IPS-11a (cell line): ENCODE results near the gene ALDH7A1.
"Not testable (repeated sequence)": the region's sequence is repeated elsewhere in the genome, so short reads cannot be mapped to it uniquely, and the experiment has no call there.

Experiments
- H3K4me3 ChIP-seq: one replicate; pipeline ENCODE4 v1.5.1; 2013; ENCODE audit warnings: low read depth, low read length, control low read depth

The ALDH7A1 gene

DNA sequence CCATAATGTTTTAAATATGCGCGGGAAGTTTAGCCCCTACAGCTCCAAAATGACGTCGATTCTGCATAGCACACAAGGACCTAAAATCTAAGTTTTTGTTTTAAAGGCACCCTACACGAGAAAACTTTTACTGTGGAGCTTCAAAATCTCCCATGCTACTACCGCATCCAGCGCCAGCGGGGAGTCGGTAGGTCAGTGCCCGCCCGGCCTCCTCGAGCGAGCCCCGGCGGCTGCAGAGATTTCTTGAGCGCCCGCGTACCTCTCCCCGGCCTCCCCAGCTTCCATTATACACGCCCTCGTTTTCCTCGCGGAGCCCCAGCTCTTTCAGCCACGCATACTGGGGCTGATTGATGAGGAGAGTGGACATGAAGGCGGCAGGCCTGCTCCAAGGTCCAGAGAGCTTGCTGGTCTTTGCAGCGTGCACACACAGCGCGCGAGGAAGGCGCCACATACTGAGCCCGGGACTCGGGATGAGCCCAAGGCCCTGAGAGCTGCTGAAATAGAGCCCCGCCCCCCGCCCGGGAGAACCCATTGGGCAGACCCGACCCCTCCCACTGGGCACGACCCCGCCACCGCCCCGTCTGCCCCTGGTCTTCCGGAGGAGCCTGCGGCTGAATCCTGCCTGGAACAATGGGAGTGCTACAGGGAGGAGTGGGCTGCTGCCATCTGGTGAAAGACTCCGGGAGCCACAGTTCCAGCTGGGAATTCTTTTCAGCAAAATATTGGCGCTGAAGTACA, at the start of gene ALDH7A1:
Gene ALDH7A1, minus strand, starts transcription at position 472 of the 738 bp plus-strand sequence. Its CDS starts 21 bp downstream, at position 451.
- H3K4me3 ChIP-seq: peak within 1 kb of the TSS; percentile 81

DNA sequence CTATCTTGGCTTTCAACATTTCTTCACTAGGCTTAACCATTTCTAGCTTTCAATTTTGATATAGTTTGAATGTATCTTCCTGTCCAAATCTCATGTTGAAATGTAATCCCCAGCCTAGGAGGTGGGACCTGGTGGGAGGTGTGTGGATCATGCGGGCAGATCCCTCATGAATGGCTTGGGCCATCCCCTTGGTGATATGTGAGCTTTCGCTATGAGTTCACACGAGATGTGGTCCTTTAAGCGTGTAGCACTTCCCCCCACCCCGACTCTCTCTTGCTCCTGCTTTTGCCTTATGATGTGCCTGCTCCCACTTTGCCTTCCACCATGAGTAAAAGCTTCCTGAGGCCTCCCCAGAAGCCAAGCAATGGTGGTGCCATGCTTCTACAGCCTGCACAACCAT, 46.4 kb upstream of the ALDH7A1 start:
- H3K4me3 ChIP-seq: no peak overlapping the region

DNA sequence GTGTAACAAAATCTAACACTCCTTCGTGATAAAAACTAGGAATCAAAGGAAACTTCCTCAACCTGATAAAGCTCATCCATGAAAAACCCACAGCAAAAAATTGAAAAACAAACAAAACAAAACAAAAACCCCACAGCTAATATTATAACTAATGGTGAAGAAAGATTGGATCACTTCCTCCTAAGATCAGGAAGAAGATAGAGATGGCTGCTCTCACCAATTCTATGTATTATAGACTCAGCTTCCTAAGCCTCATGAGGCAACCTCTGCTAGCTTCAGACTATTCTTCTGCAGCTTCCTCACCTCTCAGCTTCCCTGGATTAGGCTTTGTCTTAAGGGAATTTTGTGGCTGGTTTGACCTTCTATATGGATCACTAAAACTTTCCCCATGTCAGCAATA, 45.8 kb upstream of the ALDH7A1 start:
- H3K4me3 ChIP-seq: no peak overlapping the region

DNA sequence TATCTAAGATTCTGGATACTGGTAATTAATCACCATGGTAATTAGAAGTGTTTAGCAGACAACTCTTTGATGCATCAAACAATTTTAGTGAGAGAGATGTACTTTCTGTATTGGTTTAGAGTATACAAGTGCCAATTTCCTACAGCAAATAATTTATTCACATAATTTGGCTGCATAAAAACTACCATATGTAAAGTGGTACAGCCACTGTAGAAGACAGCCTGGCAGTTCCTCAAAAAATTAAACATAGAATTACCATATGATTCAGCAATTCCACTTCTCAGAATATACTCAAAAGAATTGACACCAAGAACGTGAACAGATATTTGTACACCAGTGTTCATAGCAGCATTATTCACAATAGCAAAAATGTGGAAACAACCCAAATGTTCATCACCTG, 41.9 kb upstream of the ALDH7A1 start:
- no peak overlapping the region for H3K4me3 ChIP-seq

DNA sequence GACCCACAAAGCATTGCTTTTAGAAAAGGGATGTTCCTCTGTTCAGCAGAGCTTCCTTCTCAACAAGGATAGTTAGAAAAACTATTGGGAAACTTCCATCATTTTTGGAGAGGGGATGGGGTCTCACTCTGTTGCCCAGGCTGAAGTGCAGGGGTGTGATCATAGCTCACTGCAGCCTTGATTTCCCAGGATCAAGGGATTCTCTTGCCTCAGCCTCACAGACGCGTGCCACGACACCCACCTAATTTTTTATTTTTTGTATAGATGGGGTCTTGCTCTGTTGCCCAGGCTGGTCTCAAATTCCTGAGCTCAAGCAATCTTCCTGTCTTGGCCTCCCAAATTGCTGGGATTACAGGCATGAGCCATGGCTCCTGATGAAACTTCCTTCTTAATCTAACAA, 40.6 kb upstream of the ALDH7A1 start:
- no peak overlapping the region for H3K4me3 ChIP-seq

DNA sequence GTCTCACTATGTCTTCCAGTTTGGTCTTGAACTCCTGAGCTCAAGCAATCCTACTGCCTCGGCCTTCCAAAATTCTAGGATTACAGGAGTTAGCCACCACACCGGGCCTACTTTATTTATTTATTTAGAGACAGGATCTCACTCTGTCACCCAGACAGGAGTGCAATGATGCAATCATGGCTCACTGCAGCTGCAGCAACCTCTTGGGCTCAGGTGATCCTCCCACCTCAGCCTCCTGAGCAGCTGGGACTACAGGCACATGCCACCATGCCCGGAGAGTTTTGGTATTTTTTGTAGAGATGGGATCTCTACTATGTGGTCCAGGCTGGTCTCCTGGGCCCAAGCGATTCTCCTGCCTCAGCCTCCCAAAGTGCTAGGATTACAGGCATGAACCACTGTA, 38.5 kb upstream of the ALDH7A1 start:
- no peak overlapping the region for H3K4me3 ChIP-seq

DNA sequence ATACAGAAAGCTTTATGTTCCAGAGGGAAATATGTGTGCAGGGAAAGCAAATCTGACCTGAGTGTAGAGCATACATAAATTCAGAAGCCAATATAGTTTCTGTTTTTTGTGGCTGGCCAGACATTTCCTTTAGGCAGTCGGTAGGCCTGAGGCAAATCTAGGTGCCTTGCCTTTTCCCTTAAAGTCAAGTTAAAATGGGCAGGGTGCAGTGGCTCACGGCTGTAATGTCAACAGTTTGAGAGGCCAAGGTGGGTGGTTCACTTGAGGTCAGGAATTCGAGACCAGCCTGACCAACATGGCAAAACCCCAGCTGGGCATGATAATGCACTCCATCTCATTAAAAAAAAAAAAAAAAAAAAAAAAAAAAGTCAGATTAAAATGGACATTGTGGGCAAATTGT, 36.9 kb upstream of the ALDH7A1 start:
- no peak overlapping the region for H3K4me3 ChIP-seq

DNA sequence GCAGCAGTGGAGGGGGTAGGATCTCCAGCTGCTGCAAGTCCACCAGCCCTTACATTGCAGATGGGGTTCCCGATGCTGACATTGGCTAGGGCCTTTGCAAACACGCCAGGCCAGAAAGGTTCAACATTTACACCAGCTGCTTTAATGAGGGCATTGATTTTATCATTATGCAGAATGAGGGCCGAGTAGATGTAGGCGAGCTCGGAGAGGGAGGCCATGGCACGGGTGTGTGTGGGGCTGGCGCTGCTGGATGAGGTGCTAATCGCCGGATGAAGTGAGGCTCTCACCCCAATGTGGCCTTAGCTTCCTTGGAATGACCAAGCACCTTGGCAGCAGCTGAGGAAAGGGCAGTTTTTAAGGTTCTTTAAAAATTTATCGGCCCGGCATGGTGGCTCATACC, 33.1 kb upstream of the ALDH7A1 start:
- no peak overlapping the region for H3K4me3 ChIP-seq

DNA sequence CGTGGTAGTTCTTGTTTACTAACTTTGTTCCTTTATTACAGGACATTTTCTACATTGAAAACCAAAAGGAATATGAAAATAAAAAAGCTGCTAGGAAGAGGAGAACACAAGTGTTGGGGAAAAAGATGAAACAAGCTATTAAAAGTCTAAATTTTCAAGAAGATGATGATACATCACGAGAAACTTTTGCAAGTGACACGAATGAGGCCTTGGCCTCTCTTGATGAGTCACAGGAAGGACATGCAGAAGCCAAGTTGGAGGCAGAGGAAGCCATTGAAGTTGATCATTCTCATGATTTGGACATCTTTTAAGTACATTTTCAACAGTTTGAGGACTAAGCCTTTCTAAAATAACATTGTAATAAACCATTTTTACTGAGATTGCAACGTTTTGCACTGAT, 29.5 kb upstream of the ALDH7A1 start:
- H3K4me3 ChIP-seq: no peak overlapping the region

DNA sequence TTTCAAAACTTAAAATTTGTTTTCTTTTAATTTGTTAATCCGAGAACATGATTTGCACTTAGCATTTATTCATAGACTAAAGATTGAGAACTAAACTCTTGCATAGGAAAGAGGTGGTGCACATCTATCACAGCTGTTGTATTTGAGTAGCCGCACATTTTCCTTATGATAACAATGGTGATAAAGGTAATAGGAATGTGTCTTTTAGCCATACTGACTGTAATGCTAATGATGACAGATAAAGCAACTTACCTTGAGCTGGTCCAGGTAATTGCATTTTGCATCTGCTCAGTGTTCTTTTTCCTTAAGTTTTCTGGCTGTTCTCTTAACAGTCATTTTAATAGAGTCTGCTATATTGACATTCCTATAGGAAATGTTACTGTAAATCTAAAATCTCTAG, 24.8 kb upstream of the ALDH7A1 start:
- H3K4me3 ChIP-seq: no peak overlapping the region

DNA sequence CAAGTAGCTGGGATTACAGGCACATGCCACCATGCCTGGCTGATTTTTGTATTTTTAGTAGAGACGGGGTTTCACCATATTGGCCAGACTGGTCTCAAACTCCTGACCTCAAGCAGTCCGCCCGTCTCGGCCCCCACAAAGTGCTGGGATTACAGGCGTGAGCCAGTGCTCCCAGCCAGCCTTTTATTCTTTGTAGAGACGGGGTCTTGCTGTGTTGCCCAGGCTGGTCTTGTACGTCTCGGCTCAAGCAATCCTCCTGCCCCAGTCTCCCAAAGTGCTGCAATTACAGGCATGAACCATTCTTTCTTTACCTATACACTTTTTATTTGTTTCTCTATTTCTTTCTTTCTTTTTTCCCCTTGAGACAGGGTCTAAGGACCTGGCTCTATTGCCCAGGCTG, 22.6 kb upstream of the ALDH7A1 start:
- H3K4me3 ChIP-seq: not testable (repeated sequence)

DNA sequence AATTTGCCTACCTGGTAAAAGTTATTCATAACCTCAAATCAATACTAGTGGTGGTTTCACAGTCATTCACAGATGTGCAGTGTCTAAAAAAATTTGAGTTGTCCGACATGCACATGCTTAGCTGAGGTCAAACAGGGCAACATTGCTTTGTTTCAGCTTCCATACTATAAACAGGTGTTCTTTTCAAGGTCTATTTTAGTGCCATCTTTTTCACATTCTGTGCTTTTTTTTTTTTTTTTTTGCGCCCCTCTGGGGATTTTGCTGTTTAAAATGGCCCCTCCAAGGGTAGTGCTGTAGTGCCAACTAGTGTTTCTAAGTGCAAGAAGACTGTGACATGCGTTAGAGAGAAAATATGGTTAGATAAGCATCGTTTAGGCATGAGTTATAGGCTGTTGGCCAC, 20.3 kb upstream of the ALDH7A1 start:
- H3K4me3 ChIP-seq: no peak overlapping the region

DNA sequence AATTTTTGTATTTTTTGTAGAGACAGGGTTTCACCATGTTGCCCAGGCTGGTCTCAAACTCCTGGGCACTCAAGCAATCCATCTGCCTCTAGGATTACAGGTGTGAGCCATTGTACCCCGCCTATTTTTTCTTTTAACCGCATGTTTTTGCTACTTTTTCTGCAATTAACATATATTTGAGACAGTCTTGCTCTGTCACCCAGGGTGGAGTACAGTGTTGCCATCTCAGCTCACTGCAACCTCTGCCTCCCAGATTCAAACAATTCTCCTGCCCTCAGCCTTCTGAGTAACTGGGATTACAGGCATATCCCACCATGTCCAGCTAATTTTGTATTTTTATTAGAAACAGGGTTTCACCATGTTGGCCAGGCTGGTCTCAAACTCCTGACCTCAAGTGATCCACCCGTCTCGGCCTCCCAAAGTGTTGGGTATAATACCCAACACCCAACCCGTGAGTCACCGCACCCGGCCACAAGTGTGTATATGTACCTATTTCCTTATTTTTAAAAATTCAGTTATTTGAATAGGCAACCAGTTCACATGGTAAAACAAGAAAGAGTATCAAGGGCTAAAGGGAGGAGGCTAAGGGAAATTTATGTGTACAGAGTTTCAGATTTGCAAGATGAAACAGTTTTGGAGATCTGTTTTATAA, 19.0 kb upstream of the ALDH7A1 start:
- H3K4me3 ChIP-seq: no peak overlapping the region

DNA sequence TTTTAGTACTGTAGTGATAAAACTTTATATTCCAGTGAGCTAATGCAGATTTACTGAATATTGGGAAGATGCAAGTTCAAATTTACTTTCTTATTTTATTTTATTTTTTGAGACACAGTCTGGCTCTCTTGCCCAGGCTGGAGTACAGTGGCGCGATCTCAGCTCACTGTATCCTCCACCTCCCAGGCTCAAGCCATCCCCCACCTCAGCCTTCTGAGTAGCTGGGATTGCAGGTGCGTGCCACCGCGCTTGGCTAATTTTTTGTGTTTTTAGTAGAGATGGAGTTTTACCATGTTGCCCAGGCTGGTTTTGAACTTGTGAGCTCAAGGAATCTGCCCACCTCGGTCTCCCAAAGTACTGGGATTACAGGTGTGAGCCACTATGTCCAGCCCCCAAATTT, 15.6 kb upstream of the ALDH7A1 start:
- no peak overlapping the region for H3K4me3 ChIP-seq

DNA sequence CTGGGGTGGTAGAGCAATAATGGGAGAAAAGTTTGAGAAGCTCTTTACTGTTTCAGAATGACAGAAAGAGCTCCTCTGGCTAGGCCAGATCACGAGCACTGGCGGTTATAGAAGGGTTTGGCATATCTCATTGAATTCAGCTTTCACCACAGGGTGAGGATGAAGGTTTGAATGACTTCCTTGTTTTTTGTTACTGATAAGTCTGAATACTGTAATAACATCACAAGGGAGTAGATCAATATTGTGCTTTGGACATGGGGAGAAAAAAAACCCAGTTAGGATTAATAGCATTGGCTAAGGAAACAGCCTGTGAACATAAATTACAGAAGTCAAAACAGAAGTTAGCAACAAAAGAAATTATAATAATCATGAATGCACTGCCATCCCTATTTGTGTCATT, 15.1 kb upstream of the ALDH7A1 start:
- H3K4me3 ChIP-seq: no peak overlapping the region

DNA sequence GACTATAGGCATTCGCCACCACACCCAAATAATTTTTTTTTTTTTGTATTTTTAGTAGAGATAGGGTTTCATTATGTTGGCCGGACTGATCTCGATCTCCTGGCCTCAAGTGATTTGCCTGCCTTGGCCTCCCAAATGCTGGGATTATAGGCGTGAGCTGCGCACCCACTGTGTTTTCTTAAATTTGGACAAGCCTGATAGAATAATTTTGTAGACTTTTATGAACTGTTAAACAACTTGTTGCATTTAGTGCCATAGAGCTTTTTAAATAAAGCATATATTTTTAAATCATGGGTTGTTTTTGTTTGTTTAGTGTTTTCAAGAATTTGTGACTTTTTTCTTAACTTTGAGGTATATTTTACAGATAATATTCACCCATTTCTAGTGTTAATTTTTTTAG, 10.5 kb upstream of the ALDH7A1 start:
- H3K4me3 ChIP-seq: no peak overlapping the region

DNA sequence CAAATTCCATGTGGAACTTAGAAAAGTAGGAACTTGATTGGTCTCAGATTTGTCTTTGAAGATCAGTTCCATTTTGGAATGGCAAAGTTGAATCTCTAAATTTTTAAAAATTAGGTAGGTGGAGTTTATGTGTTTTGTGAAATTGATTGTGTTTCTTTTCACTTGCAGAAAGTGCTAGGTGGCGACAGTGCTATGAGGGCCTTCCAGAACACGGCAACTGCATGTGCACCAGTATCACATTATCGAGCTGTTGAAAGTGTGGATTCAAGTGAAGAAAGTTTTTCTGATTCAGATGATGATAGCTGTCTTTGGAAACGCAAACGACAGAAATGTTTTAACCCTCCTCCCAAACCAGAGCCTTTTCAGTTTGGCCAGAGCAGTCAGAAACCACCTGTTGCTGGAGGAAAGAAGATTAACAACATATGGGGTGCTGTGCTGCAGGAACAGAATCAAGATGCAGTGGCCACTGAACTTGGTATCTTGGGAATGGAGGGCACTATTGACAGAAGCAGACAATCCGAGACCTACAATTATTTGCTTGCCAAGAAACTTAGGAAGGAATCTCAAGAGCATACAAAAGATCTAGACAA, 8.5 kb upstream of the ALDH7A1 start:
- H3K4me3 ChIP-seq: no peak overlapping the region

DNA sequence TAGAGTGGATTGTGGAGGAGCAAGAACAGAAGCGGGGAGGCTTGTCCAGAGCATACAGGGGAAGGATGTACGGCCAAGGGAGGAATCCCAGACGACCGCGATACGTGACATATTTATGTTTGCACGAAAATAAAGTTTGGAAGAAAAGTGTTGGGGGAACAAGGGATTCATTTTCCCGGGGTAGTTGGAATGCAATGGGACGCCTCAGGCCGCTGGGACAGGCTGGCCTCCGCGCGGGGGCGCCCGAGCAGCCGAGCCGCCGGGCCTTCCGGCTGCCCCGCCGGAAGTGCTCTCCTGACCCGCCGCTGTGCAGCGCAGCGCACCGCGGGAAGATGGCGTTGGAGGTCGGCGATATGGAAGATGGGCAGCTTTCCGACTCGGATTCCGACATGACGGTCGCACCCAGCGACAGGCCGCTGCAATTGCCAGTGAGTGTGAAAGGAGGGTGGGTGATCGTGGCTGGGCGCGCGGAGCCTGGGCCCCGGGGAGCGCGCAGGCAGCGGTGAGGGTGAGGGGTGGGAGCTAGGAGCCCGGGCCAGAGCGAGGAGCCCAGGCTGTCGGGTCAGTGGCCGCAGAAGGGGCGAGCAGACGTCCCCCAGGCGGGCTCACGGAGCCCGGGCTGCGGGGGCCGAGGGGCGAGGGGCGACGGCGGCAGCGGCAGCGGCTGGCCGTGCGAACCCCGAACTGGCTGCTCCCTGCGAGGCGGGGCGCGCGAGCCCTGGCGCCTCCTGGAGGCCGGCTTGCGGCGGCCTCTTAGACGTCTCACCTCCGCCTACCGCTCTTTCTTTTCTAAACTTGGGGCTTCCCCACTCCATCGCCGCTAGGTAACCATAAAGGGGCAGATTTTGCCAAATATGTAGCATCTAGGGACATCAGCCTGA, 5.9 kb upstream of the ALDH7A1 start, which contains the start of gene PHAX:
Gene PHAX, plus strand, starts transcription at position 317 of the 881 bp plus-strand sequence. Its CDS starts 16 bp downstream, at position 333.
- H3K4me3 ChIP-seq: peak within 1 kb of the TSS; percentile 86

DNA sequence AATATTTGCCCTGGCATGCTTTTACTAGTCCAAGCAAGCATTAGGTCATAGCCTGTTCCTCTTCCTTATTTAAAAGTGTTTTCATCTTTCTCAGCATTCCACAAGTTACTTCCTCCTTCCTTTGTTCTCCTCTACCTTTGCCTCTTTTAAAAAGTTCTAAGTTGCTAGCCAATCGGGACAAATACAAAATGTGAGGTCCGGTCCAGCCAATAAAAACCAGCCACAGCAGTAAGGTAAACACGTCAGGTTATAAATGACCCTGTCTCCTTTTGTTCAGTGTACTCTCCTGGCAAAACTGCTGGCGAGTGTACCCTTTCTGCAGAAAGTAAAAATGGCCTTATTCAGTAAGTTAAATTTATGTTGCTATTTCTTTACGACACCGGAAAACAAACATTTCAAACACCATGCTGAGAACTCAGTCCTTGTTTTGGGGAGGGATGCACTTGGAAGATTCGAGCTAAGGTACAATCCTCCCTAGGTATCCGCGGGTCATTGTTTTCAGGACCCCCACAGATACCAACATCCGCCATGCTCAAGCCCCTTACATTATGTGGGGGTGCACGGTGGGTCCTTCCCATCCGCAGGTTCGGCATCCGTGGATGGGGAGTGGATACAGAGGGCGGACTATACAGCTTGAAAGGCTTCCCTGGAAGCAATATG, 5.1 kb upstream of the ALDH7A1 start:
- H3K4me3 ChIP-seq: peak overlapping the region; percentile 86

DNA sequence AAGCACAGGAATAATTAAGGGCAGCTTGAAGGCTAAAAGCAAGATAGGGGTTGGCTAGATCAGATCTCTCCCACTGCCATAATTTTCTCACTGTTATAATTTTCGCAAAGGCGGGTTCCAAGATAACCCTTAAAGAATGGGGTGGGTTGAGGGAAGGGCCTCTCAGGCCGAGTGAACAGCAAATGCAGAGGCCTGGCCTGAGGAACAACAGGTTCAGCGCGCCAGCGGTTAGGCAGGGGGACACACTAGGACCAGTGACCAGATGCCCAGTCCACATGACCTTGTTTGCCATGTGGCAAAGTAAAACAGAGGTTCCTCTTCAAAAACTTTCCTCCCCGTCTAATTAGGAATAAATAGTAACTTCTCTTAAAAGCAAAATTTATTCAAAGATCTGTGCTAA, 4.5 kb upstream of the ALDH7A1 start:
- H3K4me3 ChIP-seq: no peak overlapping the region

DNA sequence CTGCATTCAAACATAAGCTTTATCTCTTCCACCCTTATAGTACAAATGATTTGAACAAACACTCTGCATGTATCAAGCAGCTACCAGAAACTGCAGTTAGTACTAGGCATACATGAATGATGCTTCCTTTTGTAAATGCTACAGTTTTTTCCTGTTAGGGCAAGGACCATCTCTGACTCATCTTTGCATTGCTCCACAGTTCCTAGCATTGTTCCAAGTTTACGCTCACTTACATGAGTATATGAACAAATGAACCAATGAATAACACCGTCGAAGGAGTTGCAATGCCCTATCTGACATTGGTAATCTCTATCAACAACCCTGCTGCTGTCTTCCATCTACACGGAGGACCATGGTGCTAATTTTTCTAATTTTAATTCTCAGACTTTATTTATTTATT, 2.1 kb upstream of the ALDH7A1 start:
- no peak overlapping the region for H3K4me3 ChIP-seq
